IMR-90 (cell line): ENCODE results near the gene LAMA3. TPM values are rescaled to one million over a fixed set of nuclear protein-coding genes. Genes with fewer than 3 reads are reported as not detected.

ENCODE experiments used
- ATAC-seq: fragments of 200-7000 bp; cut with Tn5 transposase; 2 replicates; pipeline ENCODE4 v1.9.1; 2020; ENCODE audit warnings: low read depth, mild to moderate bottlenecking, moderate library complexity
- BruUV-seq: library from RNA; stranded (reverse); fragments of 400-500 nt; replicated peaks from 2 replicates; lab custom pipeline; 2021; lab: Mats Ljungman, UMichigan
- CTCF ChIA-PET: fragments of 300-600 bp; formaldehyde crosslinking; extraction: SDS; loops from one replicate; lab custom pipeline; 2021; ENCODE audit warnings: antibody characterized with exemption; lab: Yijun Ruan, JAX
- POLR2A ChIA-PET: fragments of 300-600 bp; sonication (Branson Sonifier 250); formaldehyde crosslinking; loops from one replicate; lab custom pipeline; 2022; ENCODE audit warnings: antibody characterized with exemption; ENCODE audit not compliant: unreplicated experiment; lab: Charles Lee
- DNase-seq: peaks from one replicate; pipeline ENCODE4 v3.0.0; 2013
- H2AFZ ChIP-seq: replicated peaks from 2 replicates; pipeline ENCODE3; 2013; ENCODE audit warnings: low read length, mild to moderate bottlenecking; ENCODE audit not compliant: poor library complexity
- H2AK5ac ChIP-seq: 2 replicates; pipeline ENCODE4 v1.6.1; 2013; ENCODE audit warnings: low read depth, low read length, inconsistent platforms
- H2AK9ac ChIP-seq: replicated peaks from 2 replicates; pipeline ENCODE3; 2013; ENCODE audit warnings: mild to moderate bottlenecking, low read depth, low read length, moderate library complexity; ENCODE audit not compliant: poor library complexity
- H2BK120ac ChIP-seq: 2 replicates; pipeline ENCODE4 v1.6.1; 2013; ENCODE audit warnings: low read depth, low read length, inconsistent platforms
- H2BK15ac ChIP-seq: 3 replicates; pipeline ENCODE4 v1.6.1; 2013; ENCODE audit warnings: low read depth, low read length, inconsistent platforms
- H2BK20ac ChIP-seq: 2 replicates; pipeline ENCODE4 v1.6.1; 2013; ENCODE audit warnings: low read depth, mild to moderate bottlenecking, inconsistent platforms, low read length, moderate library complexity
- H2BK5ac ChIP-seq: 2 replicates; pipeline ENCODE4 v1.6.1; 2013; ENCODE audit warnings: mild to moderate bottlenecking, low read depth, low read length, inconsistent platforms; ENCODE audit not compliant: poor library complexity, severe bottlenecking
- H3K14ac ChIP-seq: replicated peaks from 2 replicates; pipeline ENCODE4 v1.6.1; 2013; ENCODE audit warnings: low read depth, low read length, inconsistent platforms
- H3K18ac ChIP-seq: 2 replicates; pipeline ENCODE4 v1.6.1; 2013; ENCODE audit warnings: low read depth, low read length, control low read depth
- H3K23ac ChIP-seq: 2 replicates; pipeline ENCODE4 v1.6.1; 2013; ENCODE audit warnings: low read depth, low read length, inconsistent platforms
- H3K27ac ChIP-seq: 2 replicates; pipeline ENCODE4 v1.5.1; 2013; ENCODE audit warnings: mild to moderate bottlenecking, control low read depth, low read length; ENCODE audit not compliant: insufficient read depth
- H3K27me3 ChIP-seq: 2 replicates; pipeline ENCODE4 v1.6.1; 2013; ENCODE audit warnings: low read length; ENCODE audit not compliant: control insufficient read depth, insufficient read depth
- H3K36me3 ChIP-seq: 2 replicates; pipeline ENCODE4 v1.6.1; 2013; ENCODE audit warnings: low read length, mixed read lengths; ENCODE audit not compliant: control insufficient read depth, insufficient read depth
- H3K4ac ChIP-seq: 2 replicates; pipeline ENCODE4 v1.6.1; 2013; ENCODE audit warnings: low read depth, low read length, inconsistent platforms
- H3K4me1 ChIP-seq: 2 replicates; pipeline ENCODE4 v1.6.1; 2013; ENCODE audit warnings: low read length, mixed read lengths; ENCODE audit not compliant: control insufficient read depth, insufficient read depth
- H3K4me2 ChIP-seq: 2 replicates; pipeline ENCODE4 v1.6.1; 2013; ENCODE audit warnings: low read depth, mild to moderate bottlenecking, control low read depth, low read length, moderate library complexity
- H3K4me3 ChIP-seq: 2 replicates; pipeline ENCODE4 v1.5.1; 2013; ENCODE audit warnings: low read depth, mild to moderate bottlenecking, control low read depth, low read length, moderate library complexity; ENCODE audit not compliant: insufficient read depth
- H3K56ac ChIP-seq: 2 replicates; pipeline ENCODE4 v1.6.1; 2013; ENCODE audit warnings: low read length, inconsistent platforms; ENCODE audit not compliant: insufficient read depth; ENCODE audit errors: extremely low read depth
- H3K79me1 ChIP-seq, 2 experiments: 2 replicates each; pipeline ENCODE4 v1.6.1; 2013; ENCODE audit warnings: low read length in 2 of 2, inconsistent platforms in 1 of 2, low read depth in 1 of 2
- H3K9ac ChIP-seq: 2 replicates; pipeline ENCODE4 v1.6.1; 2013; ENCODE audit warnings: low read depth, low read length, control low read depth
- H3K9me1 ChIP-seq: 2 replicates; pipeline ENCODE4 v1.6.1; 2013; ENCODE audit warnings: low read length, inconsistent platforms; ENCODE audit not compliant: insufficient read depth
- H3K9me3 ChIP-seq: 2 replicates; pipeline ENCODE4 v1.6.1; 2013; ENCODE audit warnings: low read length; ENCODE audit not compliant: control insufficient read depth, insufficient read depth
- H4K20me1 ChIP-seq: 2 replicates; pipeline ENCODE4 v1.6.1; 2013; ENCODE audit warnings: low read length, inconsistent platforms; ENCODE audit not compliant: insufficient read depth
- H4K5ac ChIP-seq: 2 replicates; pipeline ENCODE4 v1.6.1; 2013; ENCODE audit warnings: mild to moderate bottlenecking, low read depth, low read length, control low read depth
- H4K8ac ChIP-seq, 2 experiments: 2 replicates each; pipeline ENCODE4 v1.6.1; 2013; ENCODE audit warnings: low read depth in 2 of 2, low read length in 2 of 2, control low read depth in 1 of 2, inconsistent platforms in 1 of 2
- H4K91ac ChIP-seq: 2 replicates; pipeline ENCODE4 v1.6.1; 2013; ENCODE audit warnings: low read depth, low read length, inconsistent platforms; ENCODE audit not compliant: insufficient read depth
- BHLHE40 ChIP-seq: fragments of 150-350 bp; IDR thresholded peaks from 2 replicates; pipeline ENCODE4 v1.6.1; 2016; ENCODE audit warnings: mild to moderate bottlenecking, low read depth, low read length
- WGBS, 2 experiments: methylation state at CpG; one replicate each; pipeline versions ENCODE4 v1.1.5 to v1.1.7; 2013; ENCODE audit warnings: missing lambda C conversion rate in 2 of 2; ENCODE audit not compliant: insufficient read length in 1 of 2; ENCODE audit errors: extremely low coverage in 2 of 2; 5-methylcytosine and 5-hydroxymethylcytosine counted together
- dilution Hi-C: fragments of 300-500 bp; cut with HindIII; formaldehyde crosslinking; loops from one replicate; pipeline ENCODE4 v1.14.3; 2018; ENCODE audit warnings: low sequenced_read_pairs; ENCODE audit not compliant: unreplicated experiment
- in situ Hi-C: fragments of 300-500 bp; cut with MboI; formaldehyde crosslinking; loops from 3 replicates; pipeline ENCODE4 v1.14.3; 2019; ENCODE audit warnings: low sequenced_read_pairs, inconsistent platforms, mixed read lengths
- intact Hi-C: fragments of 100-400 bp; cut with micrococcal nuclease; formaldehyde crosslinking; loops from 2 replicates; pipeline ENCODE4 v1.10.0; 2022
- polyA plus RNA-seq, 3 experiments: library from polyadenylated mRNA; depleted of rRNA; stranded (reverse); fragments of >200 nt; gene quantifications; 2 replicates each; pipeline ENCODE4 v1.2.3, GENCODE V29; 2012; ENCODE audit warnings: low replicate concordance in 1 of 3
- total RNA-seq: library from RNA; depleted of rRNA; stranded (reverse); fragments of >200 nt; gene quantifications from 2 replicates; pipeline ENCODE4 v1.2.3, GENCODE V29; 2012
- TF ChIP-seq, protein P1 (sequence below): fragments of 150-350 bp; IDR thresholded peaks from 2 replicates; pipeline ENCODE4 v1.6.1; 2016; ENCODE audit warnings: low read depth, mild to moderate bottlenecking, low read length, moderate library complexity, borderline replicate concordance

LAMA3 gene
- total and polyA plus RNA-seq, 2 of the 4 experiments (the other 2 are of a cell fraction) = 0.18 to 0.19 TPM

DNA sequence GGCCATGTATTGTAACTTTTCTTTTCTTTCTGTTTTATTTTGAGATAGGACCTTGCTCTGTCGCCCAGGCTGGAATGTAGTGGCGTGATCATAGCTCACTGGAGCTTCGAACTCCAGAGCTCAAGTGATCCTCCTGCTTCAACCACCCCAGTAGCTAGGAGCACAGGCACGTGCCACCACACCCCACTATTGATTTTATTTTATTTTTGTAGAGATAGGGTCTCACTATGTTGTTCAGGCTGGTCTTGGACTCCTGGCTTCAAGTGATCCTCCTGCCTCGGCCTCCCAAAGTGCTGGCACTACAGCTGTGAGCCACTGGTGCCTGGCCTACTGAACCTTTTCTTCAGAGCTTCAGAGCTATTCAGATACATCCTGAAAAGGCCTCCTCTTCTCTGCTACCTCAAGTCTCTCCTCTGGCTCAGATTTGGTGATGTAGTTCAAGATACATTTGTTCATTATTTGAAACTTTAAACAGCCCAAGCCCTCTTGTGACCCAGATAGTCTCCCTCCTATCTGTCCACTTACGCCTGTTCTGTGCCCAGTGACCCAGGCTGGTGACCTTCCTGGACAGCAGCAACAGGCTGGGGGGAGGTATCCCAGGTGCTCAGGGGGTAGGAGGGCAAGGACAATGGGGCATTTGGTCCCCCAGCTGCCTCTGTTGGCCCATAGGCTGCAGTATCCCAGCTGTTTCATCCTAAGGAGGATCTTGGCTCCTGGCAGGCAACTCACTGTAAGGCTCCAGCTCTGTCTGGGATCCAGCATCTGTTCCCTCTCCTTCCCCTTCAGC is 38.6 kb downstream of the LAMA3 start:
- in situ Hi-C loops (no loop called here), intact Hi-C loops (no loop called here), dilution Hi-C loops (no loop called here)
- no peaks in the 10 kb centered on the region; the same call in 1 of the 2 replicates for H3K9me1 ChIP-seq
- no CpG with 5 or more reads among the region's 6 CpGs for WGBS, 2 experiments
- H3K9ac ChIP-seq = no peak overlapping the region
- no peak overlapping the region for H2BK120ac ChIP-seq
- TF ChIP-seq, protein P1, sequence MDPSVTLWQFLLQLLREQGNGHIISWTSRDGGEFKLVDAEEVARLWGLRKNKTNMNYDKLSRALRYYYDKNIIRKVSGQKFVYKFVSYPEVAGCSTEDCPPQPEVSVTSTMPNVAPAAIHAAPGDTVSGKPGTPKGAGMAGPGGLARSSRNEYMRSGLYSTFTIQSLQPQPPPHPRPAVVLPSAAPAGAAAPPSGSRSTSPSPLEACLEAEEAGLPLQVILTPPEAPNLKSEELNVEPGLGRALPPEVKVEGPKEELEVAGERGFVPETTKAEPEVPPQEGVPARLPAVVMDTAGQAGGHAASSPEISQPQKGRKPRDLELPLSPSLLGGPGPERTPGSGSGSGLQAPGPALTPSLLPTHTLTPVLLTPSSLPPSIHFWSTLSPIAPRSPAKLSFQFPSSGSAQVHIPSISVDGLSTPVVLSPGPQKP = no peak
- TF ChIP-seq BHLHE40 = no peak
- CTCF ChIA-PET = no interaction called here
- no peaks in the 10 kb centered on the region for H3K36me3 ChIP-seq
- peak overlapping the region; percentile 32 for H2AFZ ChIP-seq
- H4K5ac ChIP-seq = no peak overlapping the region
- H4K91ac ChIP-seq = no peak overlapping the region
- H3K4me1 ChIP-seq = peaks cover 2% of the 10 kb centered on the region; the same call in 1 of the 2 replicates
- no peaks in the 10 kb centered on the region for H4K20me1 ChIP-seq
- no peak overlapping the region for H3K14ac ChIP-seq
- no peak overlapping the region for H2BK15ac ChIP-seq
- DNase-seq (no peak), ATAC-seq (no peak)
- no peak overlapping the region for H3K4me3 ChIP-seq
- H2AK5ac ChIP-seq = 0 out of 2 replicates have a peak overlapping the region, but pooled peaks have one; percentile 26
- POLR2A ChIA-PET = no interaction called here
- no TSS peak for BruUV-seq
- H3K4me2 ChIP-seq = no peak overlapping the region
- no peaks in the 10 kb centered on the region for H3K9me3 ChIP-seq
- no peak overlapping the region for H2AK9ac ChIP-seq
- H3K18ac ChIP-seq = no peak overlapping the region
- H2BK20ac ChIP-seq = no peak overlapping the region
- H2BK5ac ChIP-seq = no peak overlapping the region
- H3K27ac ChIP-seq = no peak overlapping the region
- H3K56ac ChIP-seq = no peak overlapping the region
- H3K23ac ChIP-seq = no peak overlapping the region
- H4K8ac ChIP-seq = no peak overlapping the region
- H3K4ac ChIP-seq = no peak overlapping the region
- H3K27me3 ChIP-seq = peaks cover 9% of the 10 kb centered on the region
- no peaks in the 10 kb centered on the region for H3K79me1 ChIP-seq
